ENCODE measurements around the gene CSRP3. TPM values are rescaled to one million over a fixed set of nuclear protein-coding genes. Genes with fewer than 3 reads are reported as not detected.

The CSRP3 gene
- total and polyA plus RNA-seq, 2 donors (not counting 1 experiment from before 2014, with no cell fraction given) = not detected

DNA sequence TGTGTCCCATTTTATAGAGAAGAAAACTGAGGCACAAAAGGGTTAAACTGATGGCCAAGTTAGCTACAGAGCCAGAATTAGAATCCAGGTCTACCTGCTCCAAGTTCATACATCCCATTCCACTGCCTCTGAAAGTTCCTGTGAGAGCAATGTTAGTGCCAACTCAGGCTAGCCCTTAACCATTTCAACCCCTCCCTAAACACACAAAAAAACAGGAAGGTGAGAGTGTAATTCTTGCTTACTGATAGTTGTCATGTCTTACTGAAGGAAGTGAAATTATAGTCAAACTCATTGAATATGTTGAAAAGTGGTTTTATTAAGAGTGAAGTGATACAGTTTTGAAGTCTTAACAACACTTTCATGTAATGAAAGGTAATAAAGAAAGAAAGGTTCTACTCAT lies 41.8 kb upstream of the CSRP3 start:
- no peak for DNase-seq (ENCODE audit: low read depth in 2 of 2)
- no peak for TF ChIP-seq EZH2 (IDR thresholded peaks at IDR 0.05; ENCODE audit: low read length, missing control alignments)
- TF ChIP-seq, protein P1, sequence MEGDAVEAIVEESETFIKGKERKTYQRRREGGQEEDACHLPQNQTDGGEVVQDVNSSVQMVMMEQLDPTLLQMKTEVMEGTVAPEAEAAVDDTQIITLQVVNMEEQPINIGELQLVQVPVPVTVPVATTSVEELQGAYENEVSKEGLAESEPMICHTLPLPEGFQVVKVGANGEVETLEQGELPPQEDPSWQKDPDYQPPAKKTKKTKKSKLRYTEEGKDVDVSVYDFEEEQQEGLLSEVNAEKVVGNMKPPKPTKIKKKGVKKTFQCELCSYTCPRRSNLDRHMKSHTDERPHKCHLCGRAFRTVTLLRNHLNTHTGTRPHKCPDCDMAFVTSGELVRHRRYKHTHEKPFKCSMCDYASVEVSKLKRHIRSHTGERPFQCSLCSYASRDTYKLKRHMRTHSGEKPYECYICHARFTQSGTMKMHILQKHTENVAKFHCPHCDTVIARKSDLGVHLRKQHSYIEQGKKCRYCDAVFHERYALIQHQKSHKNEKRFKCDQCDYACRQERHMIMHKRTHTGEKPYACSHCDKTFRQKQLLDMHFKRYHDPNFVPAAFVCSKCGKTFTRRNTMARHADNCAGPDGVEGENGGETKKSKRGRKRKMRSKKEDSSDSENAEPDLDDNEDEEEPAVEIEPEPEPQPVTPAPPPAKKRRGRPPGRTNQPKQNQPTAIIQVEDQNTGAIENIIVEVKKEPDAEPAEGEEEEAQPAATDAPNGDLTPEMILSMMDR (conservative IDR thresholded peaks at IDR 0.05 in 1 of 2, IDR thresholded peaks at IDR 0.05 in 1 of 2; ENCODE audit: low read depth in 1 of 2, low read length in 2 of 2) = no peak
- H2AFZ ChIP-seq (ENCODE audit: low read length) = no peak overlapping the region
- no peaks in the 10 kb centered on the region for H3K79me2 ChIP-seq (ENCODE audit: control insufficient read depth, insufficient read depth, low read length)
- peaks cover 27% of the 10 kb centered on the region for H3K27me3 ChIP-seq (ENCODE audit: control insufficient read depth, insufficient read depth, low read length)
- no peaks in the 10 kb centered on the region for H3K36me3 ChIP-seq (ENCODE audit: control insufficient read depth, insufficient read depth, low read length)
- no peak overlapping the region for H3K27ac ChIP-seq (ENCODE audit: insufficient read depth, low read length)
- H3K9ac ChIP-seq (ENCODE audit: insufficient read depth, low read length) = no peak overlapping the region
- H3K9me3 ChIP-seq (ENCODE audit: control insufficient read depth, insufficient read depth, low read depth, low read length) = no peaks in the 10 kb centered on the region
- no peaks in the 10 kb centered on the region for H3K4me1 ChIP-seq (ENCODE audit: control insufficient read depth, extremely low read depth, insufficient read depth, low read length)
- H3K4me2 ChIP-seq (ENCODE audit: extremely low read depth, insufficient read depth, low read length) = no peak overlapping the region
- H4K20me1 ChIP-seq (ENCODE audit: control insufficient read depth, extremely low read depth, insufficient read depth, low read length) = no peaks in the 10 kb centered on the region
- no peak overlapping the region for H3K4me3 ChIP-seq (replicated peaks in 1 of 4; ENCODE audit: control extremely low read depth in 1 of 4, insufficient read depth in 1 of 4, low read depth in 3 of 4, low read length in 4 of 4)

DNA sequence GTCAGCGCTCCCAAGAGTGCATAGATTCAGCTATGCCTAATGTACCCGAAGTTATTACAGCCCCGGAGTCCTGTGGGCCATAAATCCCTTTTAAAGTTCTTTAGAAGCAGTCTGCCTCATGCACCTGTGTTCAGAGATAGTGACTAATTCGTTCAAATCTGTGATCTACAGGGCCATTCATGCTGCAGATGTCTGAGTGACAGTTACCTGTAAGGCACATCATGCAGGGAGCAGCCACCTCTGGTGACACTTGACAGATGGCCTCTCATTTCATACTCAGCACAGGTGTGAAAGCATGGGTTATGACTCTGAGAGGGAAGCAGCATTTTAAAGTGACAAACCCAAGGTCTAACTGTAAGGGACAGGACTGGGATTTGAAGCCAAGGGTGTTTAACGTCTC lies 41.4 kb upstream of the CSRP3 start:
- no peaks in the 10 kb centered on the region for H3K36me3 ChIP-seq (ENCODE audit: control insufficient read depth, insufficient read depth, low read length)
- DNase-seq (ENCODE audit: low read depth in 2 of 2) = no peak
- no peaks in the 10 kb centered on the region for H4K20me1 ChIP-seq (ENCODE audit: control insufficient read depth, extremely low read depth, insufficient read depth, low read length)
- TF ChIP-seq, protein P1 (conservative IDR thresholded peaks at IDR 0.05 in 1 of 2, IDR thresholded peaks at IDR 0.05 in 1 of 2; ENCODE audit: low read depth in 1 of 2, low read length in 2 of 2) = no peak
- no peak for TF ChIP-seq EZH2 (IDR thresholded peaks at IDR 0.05; ENCODE audit: low read length, missing control alignments)
- H3K4me3 ChIP-seq (replicated peaks in 1 of 4; ENCODE audit: control extremely low read depth in 1 of 4, insufficient read depth in 1 of 4, low read depth in 3 of 4, low read length in 4 of 4) = no peak overlapping the region
- H3K79me2 ChIP-seq (ENCODE audit: control insufficient read depth, insufficient read depth, low read length) = no peaks in the 10 kb centered on the region
- H3K27me3 ChIP-seq (ENCODE audit: control insufficient read depth, insufficient read depth, low read length) = peaks cover 27% of the 10 kb centered on the region
- no peaks in the 10 kb centered on the region for H3K4me1 ChIP-seq (ENCODE audit: control insufficient read depth, extremely low read depth, insufficient read depth, low read length)
- no peak overlapping the region for H3K4me2 ChIP-seq (ENCODE audit: extremely low read depth, insufficient read depth, low read length)
- H2AFZ ChIP-seq (ENCODE audit: low read length) = no peak overlapping the region
- no peak overlapping the region for H3K9ac ChIP-seq (ENCODE audit: insufficient read depth, low read length)
- H3K9me3 ChIP-seq (ENCODE audit: control insufficient read depth, insufficient read depth, low read depth, low read length) = no peaks in the 10 kb centered on the region
- no peak overlapping the region for H3K27ac ChIP-seq (ENCODE audit: insufficient read depth, low read length)

DNA sequence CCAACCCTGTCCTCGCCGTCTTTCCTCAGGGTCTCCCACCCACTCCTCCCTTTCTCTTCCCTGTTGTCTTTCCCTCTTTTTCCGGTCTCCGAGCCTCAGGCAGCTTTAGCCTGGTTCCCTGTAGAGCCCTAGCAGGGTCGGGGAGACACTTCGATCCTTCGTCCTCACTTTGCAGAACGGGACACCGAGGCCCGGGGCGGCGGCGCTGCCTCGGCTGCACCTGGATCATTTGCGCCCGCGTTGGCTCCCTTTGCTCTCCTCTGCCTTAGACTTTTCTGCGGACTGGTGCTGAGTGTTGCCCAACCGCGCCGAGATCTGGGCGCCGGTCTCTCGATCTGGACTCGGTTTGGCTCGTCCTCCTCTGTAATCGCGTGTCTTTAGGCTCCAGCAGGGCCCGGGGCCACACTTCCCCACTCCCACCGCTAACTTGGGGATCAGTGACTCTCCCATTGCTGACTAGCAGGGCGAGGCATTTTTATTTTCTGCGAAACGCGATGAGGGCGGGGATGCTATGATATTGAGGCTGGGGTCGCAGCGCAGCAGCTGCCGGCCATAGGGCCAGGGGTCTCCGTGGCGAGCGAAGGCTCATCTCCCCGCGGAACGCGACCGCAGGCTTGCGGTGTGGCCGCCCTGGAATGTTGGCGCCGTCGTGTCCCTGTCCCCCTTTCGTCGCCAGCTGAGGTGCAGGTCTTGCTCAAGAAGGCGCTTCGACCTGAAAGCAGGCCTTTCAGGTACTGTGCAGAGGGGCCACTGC lies 40.6 kb upstream of the CSRP3 start:
- H3K27me3 ChIP-seq (ENCODE audit: control insufficient read depth, insufficient read depth, low read length) = peaks cover 27% of the 10 kb centered on the region
- H3K79me2 ChIP-seq (ENCODE audit: control insufficient read depth, insufficient read depth, low read length) = no peaks in the 10 kb centered on the region
- TF ChIP-seq, protein P1 (conservative IDR thresholded peaks at IDR 0.05 in 1 of 2, IDR thresholded peaks at IDR 0.05 in 1 of 2; ENCODE audit: low read depth in 1 of 2, low read length in 2 of 2) = no peak
- peak; percentile 73 for TF ChIP-seq EZH2 (IDR thresholded peaks at IDR 0.05; ENCODE audit: low read length, missing control alignments)
- no peak overlapping the region for H3K27ac ChIP-seq (ENCODE audit: insufficient read depth, low read length)
- peak overlapping the region; percentile 73 for H3K4me2 ChIP-seq (ENCODE audit: extremely low read depth, insufficient read depth, low read length)
- no peaks in the 10 kb centered on the region for H3K36me3 ChIP-seq (ENCODE audit: control insufficient read depth, insufficient read depth, low read length)
- H3K9me3 ChIP-seq (ENCODE audit: control insufficient read depth, insufficient read depth, low read depth, low read length) = no peaks in the 10 kb centered on the region
- H3K4me3 ChIP-seq (replicated peaks in 1 of 4; ENCODE audit: control extremely low read depth in 1 of 4, insufficient read depth in 1 of 4, low read depth in 3 of 4, low read length in 4 of 4) = peak overlapping the region; percentile 48 to 87 (median 64)
- no peaks in the 10 kb centered on the region for H4K20me1 ChIP-seq (ENCODE audit: control insufficient read depth, extremely low read depth, insufficient read depth, low read length)
- H3K9ac ChIP-seq (ENCODE audit: insufficient read depth, low read length) = no peak overlapping the region
- peak overlapping the region; percentile 36 for H2AFZ ChIP-seq (ENCODE audit: low read length)
- H3K4me1 ChIP-seq (ENCODE audit: control insufficient read depth, extremely low read depth, insufficient read depth, low read length) = no peaks in the 10 kb centered on the region
- DNase-seq (ENCODE audit: low read depth in 2 of 2) = no peak

All from fibroblast of lung (primary cell).